Fibroblast of pulmonary artery (primary cell): ENCODE data around the gene USP12.
"Not testable (repeated sequence)": the region's sequence is repeated elsewhere in the genome, so short reads cannot be mapped to it uniquely, and the experiment has no call there.

ENCODE experiments used
- DNase-seq: peaks from one replicate; pipeline ENCODE4 v3.0.0-alpha.2; 2010; ENCODE audit warnings: low read depth
- H3K4me3 ChIP-seq: replicated peaks from 2 replicates; pipeline ENCODE4 v1.5.1; 2011; ENCODE audit warnings: low read depth, mild to moderate bottlenecking, control low read depth, low read length, moderate library complexity
- CTCF ChIP-seq: IDR thresholded peaks from 2 replicates; pipeline ENCODE4 v1.5.1; 2011; ENCODE audit warnings: mild to moderate bottlenecking, control low read depth, low read length, inconsistent platforms; ENCODE audit errors: missing control alignments

The USP12 gene

GRCh38 chr13:27158335-27158734 lies 13.3 kb downstream of the USP12 start:
- no peak for DNase-seq
- no peak for TF ChIP-seq CTCF
- H3K4me3 ChIP-seq, result no peak overlapping the region

- H3K4me3 ChIP-seq, result no peak overlapping the region
- DNase-seq, result no peak
- no peak for TF ChIP-seq CTCF
Measured at GRCh38 chr13:27151798-27152599, 19.6 kb downstream of the USP12 start.

GRCh38 chr13:27149702-27150101 lies 21.9 kb downstream of the USP12 start:
- DNase-seq, result no peak
- no peak for TF ChIP-seq CTCF
- no peak overlapping the region for H3K4me3 ChIP-seq

DNA sequence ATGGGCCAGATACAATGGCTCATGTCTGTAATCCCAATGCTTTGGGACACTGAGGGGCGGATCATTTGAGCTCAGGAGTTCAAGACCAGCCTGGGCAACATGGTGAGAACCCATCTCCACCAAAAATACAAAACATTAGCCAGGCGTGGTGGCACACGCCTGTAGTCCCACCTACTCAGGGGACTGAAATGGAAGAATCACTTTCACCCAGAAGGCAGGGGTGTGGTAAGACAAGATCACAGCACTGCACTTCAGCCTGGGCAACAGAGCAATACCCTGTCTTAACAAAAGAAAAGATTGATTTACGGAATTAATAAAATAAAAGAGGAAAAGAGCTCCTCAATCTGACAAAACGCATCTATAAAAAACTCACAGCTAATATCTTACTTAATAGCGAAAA lies 22.7 kb downstream of the USP12 start:
- no peak for TF ChIP-seq CTCF
- no peak overlapping the region for H3K4me3 ChIP-seq
- no peak for DNase-seq

- no peak for DNase-seq
- H3K4me3 ChIP-seq, result no peak overlapping the region
- TF ChIP-seq CTCF, result no peak
Measured at GRCh38 chr13:27147530-27148170, 24.0 kb downstream of the USP12 start.

- no peak for TF ChIP-seq CTCF
- no peak overlapping the region for H3K4me3 ChIP-seq
- DNase-seq, result no peak
Measured at GRCh38 chr13:27141746-27142145, 29.9 kb downstream of the USP12 start.

DNA sequence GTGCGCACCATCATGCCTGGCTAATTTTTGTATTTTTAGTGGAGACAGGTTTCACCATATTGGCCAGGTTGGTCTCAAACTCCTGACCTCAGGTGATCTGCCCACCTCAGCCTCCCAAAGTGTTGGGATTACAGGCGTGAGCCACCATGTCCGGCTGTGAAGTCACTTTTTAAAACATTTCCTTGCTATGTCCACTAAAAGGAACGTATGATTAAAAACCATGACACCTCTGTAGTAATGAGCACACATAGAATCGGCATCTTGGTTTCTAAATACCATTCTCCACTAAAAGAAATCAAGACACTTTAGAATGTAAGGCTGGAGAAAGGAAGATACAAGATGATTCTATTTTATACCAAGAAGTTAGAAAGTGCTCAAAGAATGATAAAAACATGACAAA lies 30.5 kb downstream of the USP12 start:
- H3K4me3 ChIP-seq, DNase-seq: not testable (repeated sequence)
